GM04504 (cell line): ENCODE results near the gene EDDM3A.
"Not testable (repeated sequence)": the region's sequence is repeated elsewhere in the genome, so short reads cannot be mapped to it uniquely, and the experiment has no call there.

Experiments
- DNase-seq: peaks from one replicate; pipeline ENCODE4 v3.0.0-alpha.2; 2012; ENCODE audit warnings: low read depth

EDDM3A gene, protein sequence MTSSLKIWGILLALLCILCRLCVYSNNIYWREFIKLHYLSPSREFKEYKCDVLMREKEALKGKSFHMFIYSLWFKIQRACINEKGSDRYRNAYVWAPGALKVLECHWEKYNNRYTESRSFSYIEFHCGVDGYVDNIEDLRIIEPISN

DNA sequence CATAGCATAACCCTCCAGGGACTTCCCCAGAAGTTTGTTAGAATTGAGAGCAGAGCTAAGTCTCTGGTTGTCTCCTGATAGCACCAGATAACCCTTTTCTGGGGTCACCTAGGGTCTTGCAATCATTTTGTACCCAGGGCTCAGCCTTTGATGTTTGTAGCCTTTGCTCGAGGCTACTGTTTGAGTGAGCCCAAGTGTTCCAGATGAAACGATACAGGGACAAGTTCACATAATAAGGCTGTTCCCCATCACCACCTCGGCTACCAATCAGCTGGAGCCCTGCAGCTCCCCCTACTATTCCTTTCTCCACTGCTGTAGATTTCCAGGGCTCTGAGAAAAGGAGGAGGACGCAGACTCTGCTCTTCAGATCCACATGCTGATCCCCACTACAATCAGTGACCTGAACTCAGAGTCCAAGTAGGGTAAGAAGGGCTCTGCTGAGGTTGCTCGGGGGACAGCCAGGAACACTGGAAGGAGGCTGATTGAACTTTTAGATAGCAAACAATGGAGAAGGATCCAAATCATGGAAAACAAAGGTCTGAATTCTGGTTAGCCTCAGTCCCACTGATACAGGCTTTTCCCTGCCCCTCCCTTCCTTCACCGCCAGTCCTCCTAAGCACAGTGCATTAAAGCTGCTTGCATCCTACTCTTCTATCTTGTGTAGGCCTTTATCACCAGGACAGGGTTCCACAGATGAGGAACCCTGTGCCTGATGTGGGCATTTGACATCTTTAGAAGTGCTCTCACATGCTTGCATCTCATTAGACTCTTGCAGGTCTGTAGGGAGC is at the start of gene EDDM3A:
Gene EDDM3A (plus strand): TSS at position 317 of the 788 bp plus-strand sequence. CDS start 1,694 bp downstream, outside the sequence.
- DNase-seq: no peak

DNA sequence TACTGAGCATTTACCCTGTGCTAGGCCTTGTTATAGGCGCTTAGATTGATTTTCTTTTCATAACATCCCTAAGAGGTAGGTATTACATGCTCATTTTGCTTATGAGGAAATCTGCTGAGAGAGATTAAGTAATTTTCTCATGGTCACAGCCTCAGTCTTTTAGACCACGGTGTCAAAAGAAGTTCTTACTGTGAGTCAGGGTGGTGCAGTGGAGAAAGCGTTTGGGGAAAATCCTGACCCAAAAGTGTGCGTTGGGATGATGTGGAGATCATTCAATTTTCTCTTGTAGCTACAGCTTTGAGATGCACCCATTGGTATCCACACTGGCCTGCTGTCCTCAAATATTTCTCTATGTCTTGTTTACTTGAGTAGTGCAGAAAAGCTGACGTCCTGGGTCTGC is 48.9 kb upstream of the EDDM3A start:
- no peak for DNase-seq

DNA sequence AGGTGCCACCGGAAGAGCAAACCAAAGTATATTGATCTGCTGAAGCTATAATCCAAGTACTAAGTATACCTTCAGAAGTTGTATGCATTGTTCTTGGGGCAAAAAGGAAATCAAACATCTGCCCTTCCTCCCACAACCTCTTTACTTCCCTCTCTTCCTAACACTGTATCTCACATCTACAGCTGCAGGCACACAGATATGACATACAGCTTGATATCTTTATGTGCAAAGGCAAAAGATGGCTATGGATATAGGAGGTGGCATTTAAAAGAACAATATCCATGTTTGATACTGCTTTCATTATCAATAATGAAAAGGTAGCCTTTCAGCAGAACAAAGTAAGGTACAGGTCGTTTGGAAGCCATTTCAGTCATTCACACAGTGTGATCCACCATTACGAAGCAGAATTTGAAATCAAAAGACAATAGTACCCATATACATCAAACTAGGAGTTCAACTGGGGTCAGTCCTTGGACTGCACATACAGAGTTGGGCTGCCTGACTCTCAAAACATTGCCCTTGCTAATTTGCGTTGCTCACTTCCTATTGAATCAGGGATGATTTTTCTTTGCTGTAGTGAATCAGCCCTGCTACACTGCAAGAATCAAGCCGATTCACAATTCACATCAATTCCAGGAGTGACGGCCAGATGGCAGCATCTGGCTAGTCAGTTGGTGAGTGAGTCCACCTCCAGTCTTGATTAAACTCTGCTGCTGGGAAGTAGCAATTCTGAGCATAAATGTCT is 48.2 kb upstream of the EDDM3A start:
- DNase-seq: peak; percentile 37

DNA sequence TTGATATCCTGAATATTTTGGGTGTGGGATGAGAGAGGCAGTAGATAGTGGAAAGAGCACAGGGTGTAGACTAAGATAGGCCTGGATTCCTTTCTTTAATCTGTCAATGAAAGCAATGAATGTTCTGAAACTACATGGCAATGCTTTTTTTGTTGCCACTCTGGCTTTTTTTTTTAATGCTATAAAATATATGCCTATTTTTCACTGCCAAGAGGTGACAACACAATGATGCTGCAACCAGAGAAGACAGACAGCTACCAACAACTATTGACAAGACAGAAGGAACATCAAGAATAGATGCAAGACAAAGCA is 47.7 kb upstream of the EDDM3A start:
- no peak for DNase-seq

DNA sequence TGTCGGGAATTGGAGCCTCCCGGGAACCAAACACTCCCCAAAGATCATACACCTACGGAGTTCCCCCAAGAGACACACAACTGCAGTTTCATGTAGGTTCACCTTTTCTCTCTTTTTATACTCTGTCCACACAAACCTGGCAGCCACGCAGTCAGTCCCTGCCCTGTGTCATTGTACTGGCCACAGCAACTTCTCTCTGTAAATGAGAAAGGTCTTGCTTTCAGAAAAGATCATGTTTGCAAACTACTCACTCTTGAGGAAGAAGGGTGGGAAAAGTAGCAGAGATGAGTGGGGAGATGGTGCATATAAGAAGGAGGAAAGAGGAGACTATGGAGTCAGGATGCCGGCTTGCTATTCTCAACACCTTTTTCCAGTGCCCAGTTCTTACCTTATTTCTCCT is 46.8 kb upstream of the EDDM3A start:
- no peak for DNase-seq

DNA sequence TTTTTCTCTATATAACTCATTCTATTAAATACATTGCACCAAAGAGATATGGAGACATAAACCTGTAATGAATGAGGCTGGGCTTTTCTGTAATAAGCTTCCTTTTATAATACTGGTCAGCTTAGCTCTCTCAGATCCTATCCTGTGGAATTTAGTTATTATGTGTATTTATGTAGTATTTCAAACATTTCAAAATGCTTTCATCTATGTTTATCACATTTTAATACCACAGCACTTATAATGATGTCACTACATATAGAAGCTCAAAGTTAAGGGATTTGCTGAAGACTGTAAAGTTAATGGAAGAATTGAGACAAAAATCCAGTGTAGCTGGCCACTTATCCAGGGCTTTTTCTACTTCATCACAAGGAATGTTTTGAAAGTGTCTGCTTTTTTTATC is 45.8 kb upstream of the EDDM3A start:
- no peak for DNase-seq

DNA sequence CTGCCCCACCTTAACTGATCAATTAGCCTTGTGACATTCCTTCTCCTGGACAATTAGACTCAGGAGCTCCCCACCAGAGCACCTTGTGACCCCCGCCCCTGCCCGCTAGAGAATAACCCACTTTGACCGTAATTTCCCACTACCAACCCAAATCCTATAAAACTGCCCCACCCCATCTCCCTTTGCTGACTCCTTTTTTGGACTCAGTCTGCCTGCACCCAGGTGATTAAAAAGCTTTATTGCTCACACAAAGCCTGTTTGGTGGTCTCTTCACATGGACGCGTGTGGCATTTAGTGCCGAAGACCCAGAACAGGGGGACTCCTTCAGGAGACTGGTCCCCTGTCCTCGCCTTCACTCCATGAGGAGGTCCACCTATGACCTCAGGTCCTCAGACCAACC is 44.7 kb upstream of the EDDM3A start:
- not testable (repeated sequence) for DNase-seq

DNA sequence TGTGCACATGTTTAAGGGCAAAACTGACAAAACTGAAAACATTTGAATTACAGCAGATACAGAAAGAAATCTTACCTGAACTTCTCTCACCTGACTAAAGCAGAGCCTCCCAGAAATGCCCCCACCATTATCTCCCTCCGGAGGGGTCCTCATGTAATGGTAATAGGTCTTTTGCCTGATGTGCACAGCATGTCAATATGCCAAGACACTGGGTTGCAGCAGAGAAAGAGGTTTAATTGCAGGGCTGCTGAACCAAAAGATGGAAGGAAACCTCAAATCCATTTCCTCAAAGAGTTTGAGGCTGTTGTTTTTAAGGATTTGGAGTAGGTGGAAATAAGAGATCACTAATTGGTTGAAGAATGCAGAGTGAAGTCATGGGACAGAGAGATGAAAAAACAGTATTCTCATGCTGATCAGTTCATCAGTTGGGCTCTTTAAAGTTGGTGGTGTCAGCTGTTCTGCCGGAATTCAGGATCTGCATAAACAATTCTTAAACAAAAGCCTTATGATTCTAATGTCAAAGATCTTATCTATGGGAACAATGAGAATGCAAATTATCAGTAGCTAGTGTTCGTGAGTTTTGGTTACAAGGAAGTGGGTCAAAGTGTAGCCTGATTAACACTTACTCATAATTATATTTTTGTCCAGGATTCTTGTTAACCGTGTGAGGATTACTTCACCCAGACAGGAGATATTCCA is 38.9 kb upstream of the EDDM3A start:
- DNase-seq: no peak

DNA sequence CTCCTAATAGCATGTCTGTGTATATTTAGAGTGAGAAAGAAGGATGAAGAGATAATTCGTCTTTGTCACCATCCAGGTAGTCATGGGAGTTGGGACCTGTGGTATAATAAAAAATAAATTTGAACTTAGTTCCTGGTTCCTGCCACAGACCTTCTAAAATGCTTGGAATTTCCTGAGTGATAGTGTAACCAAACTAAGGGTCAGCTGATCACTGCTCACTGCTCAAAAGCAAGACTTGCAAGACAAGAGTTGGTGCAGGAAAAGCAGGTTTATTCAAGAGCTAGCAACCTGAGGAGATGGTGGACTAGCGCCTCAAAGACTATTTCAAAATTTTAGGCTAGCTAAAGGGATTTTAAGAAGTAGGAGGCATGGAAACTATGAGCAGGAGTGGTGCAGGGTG is 38.1 kb upstream of the EDDM3A start:
- no peak for DNase-seq

DNA sequence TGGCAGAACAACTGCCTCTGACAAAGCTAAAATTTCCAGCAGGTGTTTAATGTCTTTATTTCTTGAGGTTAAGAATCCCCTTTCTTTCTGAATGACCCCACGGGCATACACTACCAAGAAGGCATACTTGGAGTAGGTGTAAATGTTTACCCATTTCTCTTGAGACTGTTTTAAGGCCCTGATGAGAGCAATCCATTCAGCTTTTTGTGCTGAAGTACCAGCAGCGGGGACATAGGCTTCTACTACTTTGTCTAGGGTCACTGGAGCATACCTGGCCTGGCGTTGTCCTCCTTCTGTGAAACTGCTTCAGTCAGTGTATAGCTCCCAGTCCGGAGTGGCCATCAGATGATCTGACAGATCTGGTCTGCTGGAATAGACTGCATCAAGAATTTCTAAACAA is 34.4 kb upstream of the EDDM3A start:
- DNase-seq: no peak

DNA sequence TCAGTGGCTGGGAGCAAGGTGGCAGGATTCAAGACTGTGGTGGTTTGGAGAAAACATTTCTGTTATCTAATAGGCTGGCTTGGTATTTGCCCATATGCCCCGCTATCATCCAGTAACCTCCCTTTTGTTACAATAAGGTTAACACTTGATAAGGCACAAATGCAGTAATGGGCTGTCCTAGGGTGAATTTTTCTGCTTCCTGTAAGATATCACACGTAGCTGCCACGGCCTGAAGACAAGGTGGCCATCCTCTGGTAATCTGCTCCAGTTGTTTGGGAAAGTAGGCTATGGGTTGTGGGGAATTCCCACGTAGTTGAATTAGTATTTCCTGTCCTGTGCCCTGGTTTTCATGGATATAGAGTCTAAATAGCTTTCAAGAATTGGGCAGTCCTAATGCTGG is 34.0 kb upstream of the EDDM3A start:
- DNase-seq: no peak

DNA sequence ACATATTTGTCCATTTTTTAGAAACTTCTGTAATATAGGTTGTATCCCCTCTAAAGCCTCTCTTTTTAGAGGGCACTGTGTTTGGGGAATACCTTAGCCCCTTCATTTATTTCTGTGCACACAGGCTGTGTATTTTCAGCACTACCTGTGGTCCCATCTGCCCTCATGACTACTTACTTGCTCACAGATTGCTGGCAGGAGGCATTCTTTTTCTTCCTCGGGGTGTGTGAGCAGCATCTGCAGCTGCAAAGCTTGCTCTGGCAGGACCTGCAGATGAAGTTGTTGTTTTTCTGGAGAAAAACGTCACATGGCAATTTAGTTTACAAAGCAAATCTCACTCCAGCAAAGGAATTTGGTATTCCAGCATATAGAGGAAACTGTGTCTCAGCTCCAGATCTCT is 32.8 kb upstream of the EDDM3A start:
- no peak for DNase-seq

DNA sequence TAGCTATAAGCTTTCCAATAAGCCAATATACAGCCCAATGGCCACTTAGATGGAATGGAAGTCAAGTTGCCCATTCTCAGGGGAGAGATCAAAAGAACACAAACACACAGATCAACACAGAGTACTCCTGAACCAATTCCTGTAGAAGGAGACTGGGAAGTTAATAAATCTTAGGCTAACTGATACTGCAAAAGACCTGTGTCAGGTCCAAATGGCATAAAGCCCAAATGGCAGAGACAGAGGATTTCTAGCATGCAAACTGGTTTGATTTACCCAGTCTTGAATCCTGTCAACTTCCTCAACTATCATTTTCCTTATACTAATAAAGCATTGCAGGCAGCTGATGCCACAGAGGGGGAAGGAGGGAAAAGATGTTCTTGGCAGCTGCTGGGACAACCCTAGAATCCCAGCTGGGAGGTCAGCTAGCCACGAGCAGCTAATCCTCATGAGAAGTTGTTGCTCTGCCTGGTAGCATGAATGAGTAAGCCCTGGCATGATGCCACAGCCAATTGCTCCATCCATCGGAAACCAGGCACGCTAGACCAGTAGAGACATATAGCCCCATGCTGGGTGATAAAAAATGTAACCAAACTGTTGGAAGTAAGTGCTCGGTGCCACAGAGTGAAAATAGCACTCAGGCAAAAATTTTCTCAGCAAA is 31.0 kb upstream of the EDDM3A start:
- DNase-seq: no peak

DNA sequence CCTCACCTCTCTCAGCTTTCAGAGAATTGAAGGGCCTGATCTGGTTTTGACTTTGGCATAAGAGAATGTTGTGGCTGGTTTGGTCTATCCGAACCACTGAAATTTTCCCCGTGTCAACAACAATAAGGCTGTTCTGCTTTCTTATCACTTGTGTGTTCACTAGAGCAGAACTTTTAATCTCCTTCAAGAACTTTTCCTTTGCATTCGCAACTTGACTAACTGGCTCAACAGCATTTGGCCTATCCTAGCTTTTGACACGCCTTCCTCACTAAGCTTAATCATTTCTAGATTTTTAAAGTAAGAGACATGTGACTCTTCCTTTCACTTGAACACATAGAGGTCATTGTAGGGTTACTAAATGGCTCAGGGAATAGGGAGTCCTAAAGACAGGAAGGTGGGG is 25.9 kb upstream of the EDDM3A start:
- DNase-seq: no peak

DNA sequence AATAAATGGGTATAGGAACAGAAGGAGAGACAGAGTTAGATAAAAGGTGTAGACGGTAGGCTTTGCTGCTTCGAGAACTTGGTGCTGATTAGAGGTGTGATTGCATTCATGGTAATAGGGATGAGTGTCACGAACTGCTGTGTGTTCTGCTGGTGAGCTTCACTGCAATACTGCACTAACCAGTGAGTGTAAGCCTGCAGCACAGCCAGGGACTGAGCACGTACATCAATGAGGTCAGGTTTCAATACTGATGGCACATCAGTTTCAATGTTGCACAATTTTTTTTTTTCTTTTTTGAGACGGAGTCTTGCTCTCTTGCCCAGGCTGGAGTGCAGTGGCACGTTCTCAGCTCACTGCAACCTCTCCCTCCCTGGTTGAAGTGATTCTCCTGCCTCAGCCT is 24.9 kb upstream of the EDDM3A start:
- no peak for DNase-seq

DNA sequence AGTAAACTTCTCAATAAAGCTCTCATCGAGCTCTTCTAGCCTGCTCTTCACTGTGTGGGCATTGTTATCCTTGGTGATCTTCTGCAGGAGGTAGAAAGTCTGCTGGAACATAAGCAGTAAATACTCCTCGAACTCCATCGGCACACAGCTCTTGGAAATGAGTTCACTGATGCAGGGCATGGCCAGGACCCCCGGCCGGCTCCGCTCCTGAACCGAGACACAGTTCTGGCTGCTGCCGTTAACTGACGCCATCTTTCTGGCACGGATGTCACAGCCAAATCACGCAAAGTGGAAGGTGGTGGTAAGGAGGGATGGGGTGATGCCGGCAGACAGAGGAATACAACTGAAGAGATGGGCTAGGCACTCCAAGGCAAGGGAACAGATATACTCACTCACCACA is 23.7 kb upstream of the EDDM3A start:
- no peak for DNase-seq

DNA sequence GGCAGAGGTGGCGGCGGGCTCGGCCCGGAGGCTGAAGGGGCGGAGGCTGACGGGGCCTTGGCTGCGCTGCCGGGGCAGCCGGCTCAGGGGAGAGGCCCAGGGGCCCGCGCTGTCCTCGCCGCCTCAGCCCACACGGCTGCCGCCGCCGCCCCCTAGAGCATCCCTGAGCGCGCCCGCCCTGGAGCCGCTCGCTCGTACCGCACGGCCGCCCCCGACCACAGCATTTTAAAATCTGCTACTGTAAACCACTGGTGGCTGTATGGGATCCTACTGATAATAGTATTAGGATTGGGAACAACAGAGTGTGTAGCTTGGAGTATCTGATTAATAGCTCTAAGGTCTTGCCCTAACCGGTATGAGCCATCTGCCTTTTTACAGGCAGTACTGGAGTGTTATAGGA is 22.2 kb upstream of the EDDM3A start:
- DNase-seq: no peak

DNA sequence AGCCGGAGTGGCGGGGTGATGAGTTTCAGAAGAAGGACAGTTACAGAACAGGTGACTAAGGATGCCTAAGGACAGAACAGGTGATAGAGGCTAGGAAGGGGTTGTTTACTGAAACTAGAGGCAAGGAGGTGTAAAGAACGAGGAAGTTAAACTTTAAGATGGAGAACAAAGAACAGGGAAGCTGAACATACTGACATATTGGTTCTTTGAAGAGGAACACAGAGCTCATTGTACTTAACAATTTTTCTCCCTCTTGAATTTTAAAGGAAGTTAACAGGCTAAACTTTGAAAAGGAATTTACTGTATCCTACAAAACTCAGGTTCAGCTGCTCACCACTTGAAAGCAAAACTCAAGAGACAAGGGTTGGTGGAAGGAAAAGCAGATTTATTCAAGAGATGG is 19.6 kb upstream of the EDDM3A start:
- DNase-seq: not testable (repeated sequence)

DNA sequence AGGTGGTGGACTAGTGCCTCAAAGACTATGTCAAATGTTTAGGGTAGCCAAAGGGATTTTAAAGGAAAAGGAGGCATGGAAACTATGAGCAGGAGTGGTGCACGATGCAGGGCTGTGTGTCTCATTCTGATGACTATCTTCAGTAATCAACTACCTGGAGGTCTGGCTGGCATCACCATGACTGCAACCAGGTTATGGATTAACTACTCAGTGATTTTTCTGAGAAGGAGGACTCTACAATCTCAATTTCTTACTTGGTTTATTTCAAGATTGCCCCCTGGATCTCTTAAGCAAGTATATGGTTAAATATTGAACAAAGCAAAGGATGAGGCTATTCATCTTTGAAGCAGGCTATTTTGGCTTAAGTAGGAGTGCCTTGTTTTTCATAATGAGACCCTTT is 19.2 kb upstream of the EDDM3A start:
- DNase-seq: no peak

DNA sequence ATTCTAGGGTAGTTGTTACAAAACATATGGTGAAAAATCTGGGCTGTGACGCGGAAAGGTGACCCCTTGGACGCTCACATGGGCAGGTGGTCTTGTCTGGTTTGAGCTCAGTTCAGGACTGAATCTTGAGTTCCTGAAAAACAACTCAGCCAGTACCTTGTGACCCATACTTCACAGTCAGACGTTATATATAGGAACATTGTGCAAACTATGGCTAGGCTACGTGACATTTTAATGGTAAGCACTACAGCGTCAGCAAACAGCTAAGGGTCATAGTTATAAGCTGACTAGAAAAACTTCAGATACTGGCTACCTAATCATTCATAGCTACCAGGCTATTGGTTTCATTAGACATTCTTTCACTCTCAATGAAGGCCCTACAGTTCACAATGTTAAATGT is 14.8 kb upstream of the EDDM3A start:
- DNase-seq: no peak

DNA sequence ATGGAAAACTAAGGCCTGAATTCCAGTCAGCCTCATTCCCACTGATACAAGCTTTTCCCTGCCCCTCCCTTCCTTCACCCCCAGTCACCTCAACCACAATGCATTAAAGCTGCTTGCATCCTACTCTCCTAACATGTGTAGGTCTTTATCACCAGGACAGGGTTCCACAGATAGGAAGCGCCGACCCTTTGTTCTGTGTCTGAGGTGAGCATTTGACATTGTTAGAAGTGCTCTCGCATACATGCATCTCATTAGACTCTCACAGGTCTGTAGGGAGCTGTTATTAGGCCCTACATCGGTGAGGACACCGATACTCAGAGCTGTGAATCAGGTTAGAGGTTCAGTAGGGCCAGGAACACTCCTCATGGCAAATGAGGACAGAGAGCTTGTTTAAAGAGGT is 13.2 kb upstream of the EDDM3A start:
- DNase-seq: no peak

DNA sequence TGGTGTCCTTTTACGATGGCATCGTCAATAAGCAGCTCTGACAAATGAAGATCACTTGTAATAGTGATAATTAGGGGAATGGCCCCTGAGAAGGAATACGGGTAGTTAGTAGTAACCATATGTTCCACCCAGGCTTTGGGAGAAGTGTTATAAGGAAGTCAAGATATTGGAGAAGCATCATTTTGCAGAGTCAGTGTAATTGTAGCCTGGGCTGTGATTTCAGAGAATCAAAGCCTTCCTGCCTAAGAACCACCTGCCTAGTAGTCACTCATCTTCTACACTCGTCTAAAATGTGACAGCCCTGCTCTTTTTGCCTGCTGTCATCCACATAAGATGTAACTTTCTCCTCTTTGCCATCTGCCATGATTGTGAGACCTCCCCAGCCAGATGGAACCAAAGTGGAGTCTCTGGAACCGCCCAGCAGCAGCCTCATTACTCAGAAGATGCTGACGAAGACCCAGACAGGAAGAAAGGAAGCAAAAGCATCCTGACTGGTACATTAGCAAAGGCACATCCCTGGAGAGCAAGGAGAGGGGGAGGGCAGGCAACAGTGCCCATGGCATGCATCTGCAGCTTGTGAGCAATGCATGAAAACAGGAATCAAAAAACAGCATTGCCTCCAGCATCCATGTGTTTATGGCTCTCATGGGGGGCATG is 12.6 kb upstream of the EDDM3A start:
- no peak for DNase-seq
